ENCODE measurements around the gene GFOD1. TPM values are rescaled to one million over a fixed set of nuclear protein-coding genes. Genes with fewer than 3 reads are reported as not detected.

The GFOD1 gene
- total RNA-seq, 4 donors from 2014 or later = 21.8 to 49.4 (median 31.1) TPM

GRCh38 chr6:13494137-13494536, 6.7 kb upstream of the GFOD1 start:
- DNase-seq (ENCODE audit: low spot score in 2 of 2) = no peak
- Histone ChIP-seq H3K9me3 (no peaks in the 10 kb centered on the region), H3K27ac (no peak overlapping the region), H3K4me1 (peaks cover 0 to under 1% (median 0%) of the 10 kb centered on the region in 4 donors), H3K27me3 (no peaks in the 10 kb centered on the region), H3K4me3 (no peak overlapping the region), H3K36me3 (no peaks in the 10 kb centered on the region)
- TF ChIP-seq, protein P1, sequence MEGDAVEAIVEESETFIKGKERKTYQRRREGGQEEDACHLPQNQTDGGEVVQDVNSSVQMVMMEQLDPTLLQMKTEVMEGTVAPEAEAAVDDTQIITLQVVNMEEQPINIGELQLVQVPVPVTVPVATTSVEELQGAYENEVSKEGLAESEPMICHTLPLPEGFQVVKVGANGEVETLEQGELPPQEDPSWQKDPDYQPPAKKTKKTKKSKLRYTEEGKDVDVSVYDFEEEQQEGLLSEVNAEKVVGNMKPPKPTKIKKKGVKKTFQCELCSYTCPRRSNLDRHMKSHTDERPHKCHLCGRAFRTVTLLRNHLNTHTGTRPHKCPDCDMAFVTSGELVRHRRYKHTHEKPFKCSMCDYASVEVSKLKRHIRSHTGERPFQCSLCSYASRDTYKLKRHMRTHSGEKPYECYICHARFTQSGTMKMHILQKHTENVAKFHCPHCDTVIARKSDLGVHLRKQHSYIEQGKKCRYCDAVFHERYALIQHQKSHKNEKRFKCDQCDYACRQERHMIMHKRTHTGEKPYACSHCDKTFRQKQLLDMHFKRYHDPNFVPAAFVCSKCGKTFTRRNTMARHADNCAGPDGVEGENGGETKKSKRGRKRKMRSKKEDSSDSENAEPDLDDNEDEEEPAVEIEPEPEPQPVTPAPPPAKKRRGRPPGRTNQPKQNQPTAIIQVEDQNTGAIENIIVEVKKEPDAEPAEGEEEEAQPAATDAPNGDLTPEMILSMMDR (IDR thresholded peaks at IDR 0.05) = no peak
- TF ChIP-seq POLR2A (IDR thresholded peaks at IDR 0.05) (no peak), EP300 (IDR thresholded peaks at IDR 0.05) (no peak)
- WGBS, 2 donors = 42 to 60% methylated on average over 2 to 3 of the region's 3 CpGs

- H3K36me3 ChIP-seq = no peaks in the 10 kb centered on the region
- DNase-seq (ENCODE audit: low spot score in 2 of 2) = no peak
- no peak overlapping the region for H3K4me3 ChIP-seq
- H3K4me1 ChIP-seq = peaks cover 0 to 11% (median 5%) of the 10 kb centered on the region in 4 donors
- H3K9me3 ChIP-seq = no peaks in the 10 kb centered on the region
- TF ChIP-seq EP300 (IDR thresholded peaks at IDR 0.05) (no peak), POLR2A (IDR thresholded peaks at IDR 0.05) (no peak)
- TF ChIP-seq, protein P1 (IDR thresholded peaks at IDR 0.05) = no peak
- 90 to 91% methylated on average over 3 of the region's 3 CpGs for WGBS, 2 donors
- H3K27me3 ChIP-seq = no peaks in the 10 kb centered on the region
- no peak overlapping the region for H3K27ac ChIP-seq
Measured at GRCh38 chr6:13493147-13493546, 5.7 kb upstream of the GFOD1 start.

DNA sequence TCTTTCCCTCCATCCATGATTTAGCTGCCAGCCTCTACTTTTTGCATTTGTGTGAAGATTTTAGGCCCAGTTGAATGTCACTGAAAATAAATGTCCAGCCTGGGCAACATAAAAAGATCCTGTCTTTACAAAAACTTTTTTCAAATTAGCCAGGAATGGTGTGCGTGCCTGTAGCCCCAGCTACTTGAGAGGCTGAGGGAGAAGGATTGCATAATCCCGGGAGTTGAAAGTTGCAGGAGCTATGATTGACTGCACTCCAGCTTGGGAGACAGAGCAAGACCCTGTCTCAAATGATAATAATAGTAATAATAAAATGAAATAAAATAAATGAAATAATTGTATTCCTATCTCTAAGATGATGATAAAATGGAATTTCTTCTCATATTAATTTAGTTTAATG, 5.0 kb upstream of the GFOD1 start:
- TF ChIP-seq EP300 (IDR thresholded peaks at IDR 0.05) (no peak), POLR2A (IDR thresholded peaks at IDR 0.05) (no peak)
- TF ChIP-seq, protein P1 (IDR thresholded peaks at IDR 0.05) = no peak
- WGBS, 2 donors = 83 to 89% methylated on average over 2 of the region's 2 CpGs
- peaks cover 0 to 15% (median 7%) of the 10 kb centered on the region in 4 donors for H3K4me1 ChIP-seq

DNA sequence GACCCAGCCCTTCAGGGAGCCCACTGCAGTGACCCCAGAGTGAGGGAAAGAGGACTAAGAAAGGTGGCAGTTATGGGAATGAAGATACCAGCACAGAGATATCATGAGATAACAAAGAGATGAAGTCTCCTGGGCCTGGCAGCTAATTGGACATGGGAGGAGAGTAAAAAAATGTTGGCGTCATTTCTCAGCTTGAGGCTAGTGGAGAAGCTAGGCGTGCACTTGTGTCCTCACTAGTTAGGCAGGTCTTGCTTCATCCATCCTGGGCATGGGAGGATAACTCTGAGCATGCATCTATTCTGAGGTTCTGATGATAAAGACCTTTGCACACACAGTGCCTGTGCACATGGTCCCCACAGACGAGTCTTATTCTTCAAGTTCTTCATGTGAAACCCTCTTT, 4.1 kb upstream of the GFOD1 start:
- TF ChIP-seq, protein P1 (IDR thresholded peaks at IDR 0.05) = no peak
- TF ChIP-seq EP300 (IDR thresholded peaks at IDR 0.05) (no peak), POLR2A (IDR thresholded peaks at IDR 0.05) (no peak)
- WGBS, 2 donors = 84 to 88% methylated on average over 3 of the region's 3 CpGs
- peaks cover 0 to 17% (median 7%) of the 10 kb centered on the region in 4 donors for H3K4me1 ChIP-seq
- H3K4me3 ChIP-seq = no peak overlapping the region
- no peaks in the 10 kb centered on the region for H3K27me3 ChIP-seq
- no peak overlapping the region for H3K27ac ChIP-seq
- H3K9me3 ChIP-seq = no peaks in the 10 kb centered on the region
- DNase-seq (ENCODE audit: low spot score in 2 of 2) = no peak
- H3K36me3 ChIP-seq = no peaks in the 10 kb centered on the region

More for the DNA sequence above, 5.0 kb upstream of the GFOD1 start:
- Histone ChIP-seq H3K9me3 (no peaks in the 10 kb centered on the region), H3K27ac (no peak overlapping the region), H3K36me3 (no peaks in the 10 kb centered on the region), H3K27me3 (no peaks in the 10 kb centered on the region), H3K4me3 (no peak overlapping the region)
- DNase-seq (ENCODE audit: low spot score in 2 of 2) = no peak

GRCh38 chr6:13490402-13490801, 3.0 kb upstream of the GFOD1 start:
- Histone ChIP-seq H3K27ac (no peak overlapping the region), H3K4me1 (peaks cover 0 to 26% (median 10%) of the 10 kb centered on the region in 4 donors), H3K9me3 (no peaks in the 10 kb centered on the region), H3K4me3 (no peak overlapping the region), H3K36me3 (no peaks in the 10 kb centered on the region), H3K27me3 (no peaks in the 10 kb centered on the region)
- DNase-seq (ENCODE audit: low spot score in 2 of 2) = no peak
- no peak for TF ChIP-seq POLR2A (IDR thresholded peaks at IDR 0.05)
- TF ChIP-seq, protein P1 (IDR thresholded peaks at IDR 0.05) = no peak
- TF ChIP-seq EP300 (IDR thresholded peaks at IDR 0.05) = no peak
- 91 to 95% methylated on average over 3 of the region's 3 CpGs for WGBS, 2 donors
